ENCODE results near the gene CALML4. TPM values are rescaled to one million over a fixed set of nuclear protein-coding genes. Genes with fewer than 3 reads are reported as not detected.
"Not testable (repeated sequence)": the region's sequence is repeated elsewhere in the genome, so short reads cannot be mapped to it uniquely, and the experiment has no call there.

Gene CALML4
- total RNA-seq, 1 donor from 2014 or later = 0.91 TPM

- TF ChIP-seq CTCF (IDR thresholded peaks at IDR 0.05; ENCODE audit: insufficient read depth, low read depth, low read length) (no peak), EZH2 (IDR thresholded peaks at IDR 0.05; ENCODE audit: insufficient read depth, low read length) (no peak)
- H3K79me2 ChIP-seq (ENCODE audit: insufficient read depth, low read length) = no peaks in the 10 kb centered on the region
- no peak overlapping the region for H2AFZ ChIP-seq (ENCODE audit: low read depth, low read length)
- no peak overlapping the region for H3K27ac Mint-ChIP-seq (ENCODE audit: unreplicated experiment)
- DNase-seq (ENCODE audit: low read depth) (no peak), FAIRE-seq (no peak)
- H3K36me3 Mint-ChIP-seq (ENCODE audit: low read depth, unreplicated experiment) = peaks cover 4% of the 10 kb centered on the region
- no peak overlapping the region for H3K4me2 ChIP-seq (ENCODE audit: low read length)
- no peaks in the 10 kb centered on the region for H3K27me3 Mint-ChIP-seq (ENCODE audit: low read depth, unreplicated experiment)
- H3K4me3 ChIP-seq (ENCODE audit: insufficient read depth, low read depth, low read length) = no peak overlapping the region
- no peaks in the 10 kb centered on the region for H3K9me3 ChIP-seq (ENCODE audit: insufficient read depth, low read depth, low read length)
- H4K20me1 ChIP-seq (ENCODE audit: insufficient read depth, low read length) = peaks cover 8% of the 10 kb centered on the region
- no peaks in the 10 kb centered on the region for H3K27me3 ChIP-seq (ENCODE audit: insufficient read depth, low read length)
- H3K4me1 ChIP-seq (ENCODE audit: insufficient read depth, low read length) = no peaks in the 10 kb centered on the region
- H3K9me3 Mint-ChIP-seq (ENCODE audit: unreplicated experiment) = no peaks in the 10 kb centered on the region
- no peak overlapping the region for H3K4me3 Mint-ChIP-seq (ENCODE audit: unreplicated experiment)
- no peak overlapping the region for H3K27ac ChIP-seq (ENCODE audit: low read depth, low read length)
- peaks cover 11% of the 10 kb centered on the region for H3K4me1 Mint-ChIP-seq (ENCODE audit: low read depth, unreplicated experiment)
- H3K36me3 ChIP-seq (ENCODE audit: insufficient read depth, low read length) = no peaks in the 10 kb centered on the region
- H3K9ac ChIP-seq (ENCODE audit: low read length) = no peak overlapping the region
Observed at GRCh38 chr15:68204361-68204760, 771 bp downstream of the CALML4 start.

GRCh38 chr15:68203956-68204355, 1.2 kb downstream of the CALML4 start:
- H3K4me2 ChIP-seq (ENCODE audit: low read length) = no peak overlapping the region
- H3K79me2 ChIP-seq (ENCODE audit: insufficient read depth, low read length) = no peaks in the 10 kb centered on the region
- H2AFZ ChIP-seq (ENCODE audit: low read depth, low read length) = no peak overlapping the region
- Mint-ChIP-seq H3K4me1 (ENCODE audit: low read depth, unreplicated experiment) (peaks cover 11% of the 10 kb centered on the region), H3K27me3 (ENCODE audit: low read depth, unreplicated experiment) (no peaks in the 10 kb centered on the region), H3K4me3 (ENCODE audit: unreplicated experiment) (no peak overlapping the region), H3K9me3 (ENCODE audit: unreplicated experiment) (no peaks in the 10 kb centered on the region), H3K27ac (ENCODE audit: unreplicated experiment) (no peak overlapping the region), H3K36me3 (ENCODE audit: low read depth, unreplicated experiment) (peaks cover 4% of the 10 kb centered on the region)
- FAIRE-seq (no peak), DNase-seq (ENCODE audit: low read depth) (no peak)
- no peaks in the 10 kb centered on the region for H3K27me3 ChIP-seq (ENCODE audit: insufficient read depth, low read length)
- H3K9ac ChIP-seq (ENCODE audit: low read length) = no peak overlapping the region
- H3K4me3 ChIP-seq (ENCODE audit: insufficient read depth, low read depth, low read length) = no peak overlapping the region
- TF ChIP-seq EZH2 (IDR thresholded peaks at IDR 0.05; ENCODE audit: insufficient read depth, low read length) = no peak
- no peak for TF ChIP-seq CTCF (IDR thresholded peaks at IDR 0.05; ENCODE audit: insufficient read depth, low read depth, low read length)
- peaks cover 6% of the 10 kb centered on the region for H4K20me1 ChIP-seq (ENCODE audit: insufficient read depth, low read length)
- no peaks in the 10 kb centered on the region for H3K9me3 ChIP-seq (ENCODE audit: insufficient read depth, low read depth, low read length)
- no peaks in the 10 kb centered on the region for H3K36me3 ChIP-seq (ENCODE audit: insufficient read depth, low read length)
- no peaks in the 10 kb centered on the region for H3K4me1 ChIP-seq (ENCODE audit: insufficient read depth, low read length)
- H3K27ac ChIP-seq (ENCODE audit: low read depth, low read length) = no peak overlapping the region

- no peak for TF ChIP-seq CTCF (IDR thresholded peaks at IDR 0.05; ENCODE audit: insufficient read depth, low read depth, low read length)
- TF ChIP-seq EZH2 (IDR thresholded peaks at IDR 0.05; ENCODE audit: insufficient read depth, low read length) = no peak
- H3K4me2 ChIP-seq (ENCODE audit: low read length) = no peak overlapping the region
- H2AFZ ChIP-seq (ENCODE audit: low read depth, low read length) = no peak overlapping the region
- H3K27me3 ChIP-seq (ENCODE audit: insufficient read depth, low read length) = no peaks in the 10 kb centered on the region
- no peak overlapping the region for H3K4me3 ChIP-seq (ENCODE audit: insufficient read depth, low read depth, low read length)
- H3K36me3 ChIP-seq (ENCODE audit: insufficient read depth, low read length) = no peaks in the 10 kb centered on the region
- Mint-ChIP-seq H3K27me3 (ENCODE audit: low read depth, unreplicated experiment) (no peaks in the 10 kb centered on the region), H3K36me3 (ENCODE audit: low read depth, unreplicated experiment) (peaks cover 2% of the 10 kb centered on the region), H3K4me3 (ENCODE audit: unreplicated experiment) (no peak overlapping the region), H3K4me1 (ENCODE audit: low read depth, unreplicated experiment) (peaks cover 11% of the 10 kb centered on the region), H3K27ac (ENCODE audit: unreplicated experiment) (peak overlapping the region; percentile 63), H3K9me3 (ENCODE audit: unreplicated experiment) (no peaks in the 10 kb centered on the region)
- DNase-seq (ENCODE audit: low read depth) = no peak
- no peak for FAIRE-seq
- no peak overlapping the region for H3K27ac ChIP-seq (ENCODE audit: low read depth, low read length)
- H3K4me1 ChIP-seq (ENCODE audit: insufficient read depth, low read length) = no peaks in the 10 kb centered on the region
- peaks cover 5% of the 10 kb centered on the region for H4K20me1 ChIP-seq (ENCODE audit: insufficient read depth, low read length)
- no peaks in the 10 kb centered on the region for H3K9me3 ChIP-seq (ENCODE audit: insufficient read depth, low read depth, low read length)
- no peaks in the 10 kb centered on the region for H3K79me2 ChIP-seq (ENCODE audit: insufficient read depth, low read length)
- no peak overlapping the region for H3K9ac ChIP-seq (ENCODE audit: low read length)
Observed at GRCh38 chr15:68203486-68203885, 1.6 kb downstream of the CALML4 start.

GRCh38 chr15:68202994-68203393, 2.1 kb downstream of the CALML4 start:
- H3K36me3 ChIP-seq (ENCODE audit: insufficient read depth, low read length); H4K20me1 ChIP-seq (ENCODE audit: insufficient read depth, low read length); H3K9me3 ChIP-seq (ENCODE audit: insufficient read depth, low read depth, low read length); DNase-seq (ENCODE audit: low read depth); H3K27me3 Mint-ChIP-seq (ENCODE audit: low read depth, unreplicated experiment); H3K4me1 ChIP-seq (ENCODE audit: insufficient read depth, low read length); H3K36me3 Mint-ChIP-seq (ENCODE audit: low read depth, unreplicated experiment); H3K9ac ChIP-seq (ENCODE audit: low read length); H3K4me3 ChIP-seq (ENCODE audit: insufficient read depth, low read depth, low read length); FAIRE-seq; H3K9me3 Mint-ChIP-seq (ENCODE audit: unreplicated experiment); H3K4me2 ChIP-seq (ENCODE audit: low read length); H2AFZ ChIP-seq (ENCODE audit: low read depth, low read length); H3K27ac ChIP-seq (ENCODE audit: low read depth, low read length); H3K27me3 ChIP-seq (ENCODE audit: insufficient read depth, low read length); H3K4me3 Mint-ChIP-seq (ENCODE audit: unreplicated experiment); H3K79me2 ChIP-seq (ENCODE audit: insufficient read depth, low read length): not testable (repeated sequence)
- H3K4me1 Mint-ChIP-seq (ENCODE audit: low read depth, unreplicated experiment) = peaks cover 11% of the 10 kb centered on the region
- peak overlapping the region; percentile 63 for H3K27ac Mint-ChIP-seq (ENCODE audit: unreplicated experiment)
